Inferior parietal cortex (tissue), 1 donor: ENCODE data around the gene EXOSC6.
"Not testable (repeated sequence)": the region's sequence is repeated elsewhere in the genome, so short reads cannot be mapped to it uniquely, and the experiment has no call there.

Experiments used
- DNase-seq: peaks from one replicate; pipeline ENCODE4 v3.0.0-alpha.2; 2016; ENCODE audit errors: extremely low spot score

Gene EXOSC6

GRCh38 chr16:70198666-70199065 lies 53.1 kb downstream of the EXOSC6 start:
- DNase-seq, result not testable (repeated sequence)

- not testable (repeated sequence) for DNase-seq
These were observed 53.5 kb downstream of the EXOSC6 start for GRCh38 chr16:70198230-70198629.

- DNase-seq, result not testable (repeated sequence)
These were observed 54.1 kb downstream of the EXOSC6 start for GRCh38 chr16:70197611-70198010.
